Measurements from ENCODE around the gene HPF1.
"Not testable (repeated sequence)": the region's sequence is repeated elsewhere in the genome, so short reads cannot be mapped to it uniquely, and the experiment has no call there.

Gene HPF1

DNA sequence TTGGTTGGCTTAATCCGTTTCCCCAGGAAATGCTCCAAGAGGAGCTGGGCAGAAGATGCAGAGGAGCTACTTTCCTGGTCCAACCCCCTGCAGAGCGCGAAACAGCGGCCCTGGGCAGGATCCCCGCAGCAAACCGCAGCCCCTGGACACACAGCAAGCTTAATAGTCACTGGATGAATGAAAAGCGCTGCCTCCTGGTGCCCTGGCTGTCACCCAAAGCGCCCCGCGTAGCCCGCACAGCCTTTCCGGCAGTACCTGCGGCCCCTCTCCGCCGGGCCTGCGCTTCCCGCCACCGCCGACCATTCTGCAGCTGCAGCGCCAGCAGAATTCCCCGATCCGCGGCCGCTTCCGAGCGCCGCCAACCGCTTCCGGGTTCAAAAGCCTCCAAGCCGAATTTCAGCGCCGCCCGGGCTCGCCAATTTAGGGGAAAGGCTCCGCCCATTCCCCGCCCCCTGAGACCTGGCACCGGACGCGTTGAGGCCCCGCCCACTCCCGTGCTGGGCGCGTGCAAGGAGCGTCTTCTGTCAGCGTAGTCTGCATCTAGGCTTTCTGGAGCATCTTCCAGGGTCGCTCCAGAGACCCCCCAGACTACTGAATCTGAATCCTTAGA is at the start of gene HPF1:
Gene HPF1, minus strand, starts transcription at position 370 of the 610 bp plus-strand sequence. Its CDS starts 67 bp downstream, at position 303.
- DNase-seq: peak; percentile 87

DNA sequence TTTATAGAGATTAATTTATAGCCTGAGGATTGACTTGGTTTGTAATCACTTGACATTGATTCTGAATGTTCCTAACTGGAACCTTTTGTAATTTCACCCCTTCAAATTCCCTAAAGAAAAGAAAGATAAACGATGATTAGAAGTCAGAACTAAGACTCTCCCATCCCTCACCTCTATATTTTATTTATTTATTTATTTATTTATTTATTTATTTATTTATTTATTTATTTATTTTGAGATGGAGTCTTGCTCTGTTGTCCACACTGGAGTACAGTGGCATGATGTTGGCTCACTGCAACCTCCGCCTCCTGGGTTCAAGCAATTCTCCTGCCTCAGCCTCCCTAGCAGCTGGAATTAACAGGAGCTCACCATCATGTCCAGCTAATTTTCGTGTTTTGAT is 49.0 kb upstream of the HPF1 start:
- DNase-seq: not testable (repeated sequence)

GRCh38 chr4:169803413-169803812 is 45.7 kb upstream of the HPF1 start:
- no peak for DNase-seq

DNA sequence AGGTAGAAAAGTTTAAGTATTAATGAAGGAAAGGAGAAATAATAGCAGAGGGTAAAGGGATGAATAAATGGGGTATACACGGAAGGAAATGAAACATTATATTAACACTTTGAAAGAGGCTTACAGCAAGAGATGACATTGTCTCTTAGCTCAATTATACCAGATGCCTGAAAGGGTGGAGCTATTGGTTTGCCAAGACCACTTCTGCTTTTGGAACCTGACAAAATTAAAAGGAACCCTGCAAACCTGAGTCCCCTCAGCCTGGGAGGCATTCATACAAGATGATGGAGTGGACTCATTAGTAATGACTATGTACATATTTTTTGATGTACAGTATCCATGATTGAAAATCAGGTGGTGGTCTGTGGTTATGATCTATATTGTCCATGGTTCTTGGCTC is 45.1 kb upstream of the HPF1 start:
- no peak for DNase-seq

GRCh38 chr4:169800541-169800940 is 42.8 kb upstream of the HPF1 start:
- no peak for DNase-seq

- DNase-seq: no peak
These were observed 41.5 kb upstream of the HPF1 start for GRCh38 chr4:169799260-169799659.

- DNase-seq: no peak
These were observed 37.8 kb upstream of the HPF1 start for GRCh38 chr4:169795585-169795984.

DNA sequence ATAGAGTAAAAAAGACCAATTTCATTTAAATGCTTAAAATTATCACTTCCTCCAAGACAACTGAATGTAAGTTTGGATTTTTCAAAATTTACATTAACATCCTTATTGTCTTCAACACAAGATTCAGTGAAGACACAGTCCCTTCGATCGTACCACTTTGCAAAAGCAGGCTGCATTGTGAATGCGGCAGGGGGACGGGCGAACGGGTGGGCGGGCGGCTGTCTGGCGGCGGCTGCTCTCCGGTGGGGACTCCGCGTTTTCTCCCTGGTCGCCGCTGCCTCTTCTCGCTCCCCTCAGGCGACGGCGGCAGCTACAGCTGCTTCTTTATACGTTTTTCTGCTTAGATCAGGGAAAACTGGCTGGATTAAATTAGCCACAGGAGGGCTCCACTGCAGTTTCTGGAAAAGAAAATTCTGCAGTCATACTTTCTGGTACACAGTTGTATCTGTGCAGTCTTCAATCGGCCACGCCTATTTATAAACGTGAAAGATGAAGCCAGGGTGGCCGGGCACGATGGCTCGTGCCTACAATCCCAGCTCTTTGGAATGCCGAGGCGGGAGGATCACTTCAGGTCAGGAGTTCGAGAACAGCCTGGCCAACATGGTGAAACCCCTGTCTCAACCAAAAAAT is 33.9 kb upstream of the HPF1 start:
- peak; percentile 4 for DNase-seq

- no peak for DNase-seq
These were observed 33.3 kb upstream of the HPF1 start for GRCh38 chr4:169791062-169791461.

DNA sequence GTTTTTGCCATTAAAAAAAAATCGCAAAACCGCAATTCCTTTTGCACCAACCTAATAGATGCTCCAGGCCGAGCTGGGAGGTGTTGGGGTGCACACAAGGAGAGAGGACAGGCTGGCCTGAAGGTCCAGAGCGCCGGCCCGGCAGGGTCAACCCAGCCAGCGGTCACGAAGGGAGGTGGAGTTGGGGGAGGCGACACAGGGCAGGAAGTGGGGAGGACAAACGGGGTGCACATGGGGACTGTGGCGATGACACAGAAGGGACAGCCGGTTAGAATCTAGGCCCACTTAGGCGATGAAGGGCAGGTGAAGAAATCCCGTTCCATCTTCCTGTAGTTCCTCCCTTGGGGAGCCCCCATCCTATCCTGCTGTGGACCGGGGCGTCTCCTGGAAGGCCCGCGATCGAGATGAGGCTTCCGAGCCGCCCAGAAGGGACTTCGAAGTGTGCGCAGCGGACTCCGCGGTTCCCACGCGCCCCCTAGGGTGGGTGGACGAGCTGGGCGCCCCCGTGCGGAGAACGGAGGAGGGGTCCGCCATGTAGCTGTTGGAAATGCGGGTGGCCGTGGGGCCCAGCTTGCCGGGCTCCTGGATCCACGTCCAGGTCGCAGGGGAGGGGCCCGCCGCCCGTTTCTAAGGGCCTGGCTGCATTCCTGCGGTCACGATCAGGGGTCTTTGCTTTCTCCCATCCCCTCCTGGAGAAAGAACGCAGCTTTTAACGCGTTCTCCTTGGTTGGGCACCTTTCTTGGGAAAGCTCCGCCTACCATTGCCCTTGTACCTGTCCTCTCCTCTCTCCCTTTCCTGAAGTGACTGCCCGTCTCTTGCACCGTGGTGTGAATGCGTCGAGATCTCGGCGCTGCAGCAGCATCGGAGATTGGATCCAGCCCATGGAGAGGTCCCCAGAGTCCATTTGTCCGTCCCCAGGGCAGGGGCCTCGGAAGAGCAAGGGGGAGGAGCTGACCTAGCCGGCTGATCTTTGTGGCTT is 17.0 kb upstream of the HPF1 start:
- no peak for DNase-seq

- DNase-seq: no peak
These were observed 16.1 kb upstream of the HPF1 start for GRCh38 chr4:169773889-169774288.

DNA sequence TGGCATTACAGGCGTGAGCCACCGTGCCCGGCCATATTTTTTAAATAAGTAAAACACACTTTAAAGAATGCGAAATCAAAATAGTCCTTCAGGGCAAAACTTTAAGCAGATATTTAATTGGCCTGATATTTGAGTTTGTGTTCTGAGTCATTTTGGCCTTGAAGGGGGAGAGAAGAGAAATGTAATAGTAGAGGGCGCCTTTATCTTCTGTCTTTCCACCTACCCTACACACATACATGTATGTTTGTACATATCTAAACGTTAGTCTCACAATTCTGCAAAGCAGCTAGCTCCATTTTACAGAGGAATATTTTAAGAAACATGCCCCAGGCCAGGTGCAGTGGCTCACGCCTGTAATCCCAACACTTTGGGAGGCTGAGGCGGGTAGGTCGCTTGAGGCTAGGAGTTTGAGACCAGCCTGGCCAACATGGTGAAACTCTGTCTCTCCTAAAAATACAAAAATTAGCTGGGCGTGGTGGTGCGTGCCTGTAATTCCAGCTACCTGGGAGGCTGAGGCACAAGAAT is 13.9 kb upstream of the HPF1 start:
- DNase-seq: not testable (repeated sequence)

DNA sequence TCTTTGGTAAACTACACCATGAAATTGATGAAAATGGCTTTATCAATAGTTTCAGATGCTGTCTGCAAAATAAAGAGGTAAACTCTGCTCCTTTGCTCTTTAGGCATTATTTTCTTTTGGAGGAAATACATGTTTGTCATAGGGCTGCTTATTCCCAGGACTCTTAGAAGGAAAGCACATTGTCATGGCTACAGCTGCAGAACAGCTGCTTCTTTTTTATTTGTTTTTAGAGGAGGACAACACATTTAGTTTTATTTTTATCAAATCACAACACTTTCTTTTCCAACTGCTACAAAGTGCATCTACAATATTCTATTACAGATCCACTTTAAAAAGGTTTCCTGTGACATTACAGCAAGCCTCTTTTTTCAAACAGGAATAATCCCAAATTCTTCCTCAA is 12.7 kb upstream of the HPF1 start:
- DNase-seq: no peak

DNA sequence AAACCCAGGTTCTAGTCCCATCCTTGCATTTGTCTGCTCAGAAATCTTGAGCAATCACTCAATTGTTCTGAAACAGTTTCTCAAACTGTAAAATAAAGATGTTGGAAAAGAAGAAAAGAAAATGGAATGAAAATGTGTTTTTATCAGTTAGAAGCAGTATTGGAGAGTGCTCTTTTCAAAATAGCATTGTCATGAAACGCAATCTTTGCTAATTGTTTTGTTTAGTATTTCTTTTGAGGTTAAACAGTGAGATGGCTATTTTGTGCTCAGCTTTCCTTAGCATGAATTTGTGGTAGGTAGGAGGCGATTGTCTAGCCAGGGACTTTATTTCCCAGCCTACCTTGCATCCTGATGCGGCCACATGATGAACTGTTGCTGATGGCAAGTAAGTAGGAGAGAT is 10.6 kb upstream of the HPF1 start:
- no peak for DNase-seq

DNA sequence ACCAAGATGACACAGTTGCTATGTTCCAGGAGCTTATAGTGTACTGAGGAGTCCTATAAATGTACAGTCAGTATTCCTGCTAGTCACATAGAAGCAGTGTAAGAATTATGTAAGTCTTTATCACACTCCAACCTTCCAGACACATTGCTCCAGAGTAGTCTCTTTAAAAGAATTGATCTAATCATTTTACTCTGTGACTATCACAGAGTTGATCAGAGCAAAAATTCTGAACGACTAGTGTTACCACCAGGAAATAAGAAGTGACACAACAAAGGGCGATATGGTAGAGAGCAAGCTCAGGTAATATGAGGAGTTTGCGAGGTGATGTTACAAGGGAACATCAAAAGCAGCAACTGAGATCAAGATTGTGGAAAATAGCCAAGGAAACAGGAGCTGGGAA is 9.0 kb upstream of the HPF1 start:
- no peak for DNase-seq

GRCh38 chr4:169765835-169766234 is 8.1 kb upstream of the HPF1 start:
- no peak for DNase-seq

DNA sequence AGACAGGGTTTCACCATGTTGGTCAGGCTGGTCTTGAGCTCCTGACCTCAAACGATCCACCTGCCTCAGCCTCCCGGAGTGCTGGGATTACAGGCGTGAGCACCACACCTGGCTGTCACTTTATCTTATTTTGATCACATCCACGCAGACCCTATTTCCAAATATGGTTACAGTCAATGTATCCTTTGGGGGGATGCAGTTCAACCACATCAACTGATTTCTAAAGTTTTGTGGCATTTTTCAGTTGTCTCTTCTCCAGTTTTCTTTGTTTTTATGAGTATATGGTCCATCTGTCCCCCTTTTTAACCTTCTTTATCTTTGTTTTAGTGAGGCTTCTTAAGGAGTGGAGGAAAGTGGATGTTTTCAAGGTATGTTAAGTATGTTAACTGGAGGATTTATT is 4.1 kb upstream of the HPF1 start:
- DNase-seq: no peak

DNA sequence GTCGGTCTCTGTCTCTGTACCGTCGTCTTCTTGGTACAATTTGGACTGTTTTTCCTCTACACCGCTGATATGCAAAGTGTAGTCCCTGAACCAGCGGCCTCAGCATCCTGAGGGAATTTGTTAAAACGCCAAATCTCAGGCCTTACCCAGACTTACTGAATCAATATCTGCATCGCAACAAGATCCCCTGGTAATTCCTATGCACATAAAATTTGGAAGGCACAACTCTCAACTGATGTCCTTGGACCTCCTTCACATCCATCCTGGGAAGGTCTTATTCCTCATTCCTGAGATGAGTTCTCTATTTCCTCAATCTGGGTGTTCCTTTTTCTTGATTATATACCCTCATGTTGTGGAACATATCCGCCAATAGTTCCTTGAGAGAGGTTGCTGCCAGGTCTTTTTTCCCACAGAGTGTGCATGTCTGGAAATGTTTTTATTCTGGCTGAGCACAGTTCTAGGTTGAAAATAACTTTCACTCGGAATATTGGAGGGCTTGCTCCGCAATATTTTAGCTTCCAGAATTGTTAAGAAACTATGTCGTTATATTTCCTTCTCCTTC is 738 bp upstream of the HPF1 start:
- no peak for DNase-seq

GRCh38 chr4:169756971-169757574 is 671 bp downstream of the HPF1 start:
- no peak for DNase-seq

DNA sequence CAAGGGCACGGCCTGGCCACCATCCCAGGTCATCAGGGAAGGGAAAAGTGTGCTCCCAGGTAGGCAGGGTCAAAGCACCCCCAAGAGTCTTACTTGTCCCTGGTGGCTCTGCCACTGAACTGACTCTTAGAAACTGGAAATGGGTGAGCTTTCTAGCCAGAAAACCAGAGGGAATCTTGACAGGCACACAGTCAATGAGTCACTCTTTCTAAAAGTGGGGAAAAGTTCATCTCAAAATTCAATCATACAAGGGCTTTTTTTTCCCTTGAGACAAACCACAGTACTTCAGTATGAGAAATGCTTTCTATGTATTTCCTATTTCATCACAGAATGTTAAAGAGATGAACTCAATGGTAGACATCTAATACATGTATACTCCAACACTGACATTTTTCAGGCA is 12.5 kb downstream of the HPF1 start:
- DNase-seq: no peak

- no peak for DNase-seq
These were observed 13.1 kb downstream of the HPF1 start for GRCh38 chr4:169744601-169745000.

DNA sequence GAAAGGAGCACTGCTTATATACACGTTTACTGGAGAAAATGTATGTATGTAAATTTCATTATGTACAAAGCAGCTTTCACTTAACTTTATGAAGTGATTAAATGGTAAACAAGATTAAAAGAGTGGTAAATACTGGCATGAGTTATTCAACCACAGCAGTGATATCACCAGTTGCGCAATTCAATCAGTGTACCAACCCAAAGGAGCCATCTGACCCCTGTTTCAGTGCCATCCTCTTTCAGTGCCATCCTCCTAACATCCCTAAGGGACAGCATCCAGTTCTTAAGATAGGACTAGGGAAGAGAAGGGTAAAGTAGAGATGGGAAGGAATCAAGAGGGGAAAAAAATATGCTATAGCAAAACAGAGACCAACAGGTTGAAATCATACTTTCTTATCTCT is 16.2 kb downstream of the HPF1 start:
- DNase-seq: no peak

- DNase-seq: not testable (repeated sequence)
These were observed 19.1 kb downstream of the HPF1 start for GRCh38 chr4:169738604-169739003.

Measured in NCI-H2029 (cell line).